G401.6 (cell line): ENCODE data around the gene HLA-F.

Experiments
- FAIRE-seq: peaks from 2 replicates; lab custom pipeline; 2012; peaks lifted over from hg19 to GRCh38; lab: Jason Lieb, UNC

HLA-F gene

DNA sequence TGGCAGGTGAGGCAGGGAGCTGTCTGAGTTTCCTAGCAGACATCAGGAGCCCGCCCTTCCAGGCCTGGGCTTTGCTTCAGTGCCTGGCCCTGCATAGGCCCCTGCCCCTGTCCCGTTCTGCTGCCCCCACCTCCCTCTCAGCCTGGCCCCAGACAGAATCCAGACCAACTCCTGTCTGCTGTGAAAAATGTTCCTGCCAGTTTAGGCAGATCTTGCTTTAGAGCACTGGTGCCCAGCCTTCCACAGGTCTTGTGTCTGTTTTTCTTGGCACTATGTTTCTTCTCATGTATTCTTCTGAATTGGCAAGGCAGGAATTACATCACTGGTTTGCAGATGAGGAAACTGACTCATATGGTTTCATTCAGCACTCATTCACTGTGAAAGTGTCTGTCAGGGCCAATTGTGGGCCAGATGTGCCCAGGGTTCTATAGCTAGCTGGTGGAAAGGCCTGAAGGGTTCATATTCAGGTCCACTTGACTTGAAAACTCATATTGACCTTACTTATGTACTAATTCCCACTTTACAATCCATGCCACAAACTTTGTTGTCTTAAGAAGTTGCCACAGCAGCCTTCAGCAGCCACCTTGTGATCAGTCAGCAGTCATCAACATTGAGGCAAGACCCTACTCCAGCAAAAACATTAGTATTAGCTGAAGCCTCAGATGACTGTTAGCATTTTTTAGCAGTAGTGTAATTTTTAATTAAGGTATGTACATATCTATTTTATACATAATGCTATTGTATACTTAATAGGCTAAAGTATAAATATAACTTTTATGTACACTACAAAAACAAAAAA, 40.5 kb downstream of the HLA-F start:
- FAIRE-seq = no peak

DNA sequence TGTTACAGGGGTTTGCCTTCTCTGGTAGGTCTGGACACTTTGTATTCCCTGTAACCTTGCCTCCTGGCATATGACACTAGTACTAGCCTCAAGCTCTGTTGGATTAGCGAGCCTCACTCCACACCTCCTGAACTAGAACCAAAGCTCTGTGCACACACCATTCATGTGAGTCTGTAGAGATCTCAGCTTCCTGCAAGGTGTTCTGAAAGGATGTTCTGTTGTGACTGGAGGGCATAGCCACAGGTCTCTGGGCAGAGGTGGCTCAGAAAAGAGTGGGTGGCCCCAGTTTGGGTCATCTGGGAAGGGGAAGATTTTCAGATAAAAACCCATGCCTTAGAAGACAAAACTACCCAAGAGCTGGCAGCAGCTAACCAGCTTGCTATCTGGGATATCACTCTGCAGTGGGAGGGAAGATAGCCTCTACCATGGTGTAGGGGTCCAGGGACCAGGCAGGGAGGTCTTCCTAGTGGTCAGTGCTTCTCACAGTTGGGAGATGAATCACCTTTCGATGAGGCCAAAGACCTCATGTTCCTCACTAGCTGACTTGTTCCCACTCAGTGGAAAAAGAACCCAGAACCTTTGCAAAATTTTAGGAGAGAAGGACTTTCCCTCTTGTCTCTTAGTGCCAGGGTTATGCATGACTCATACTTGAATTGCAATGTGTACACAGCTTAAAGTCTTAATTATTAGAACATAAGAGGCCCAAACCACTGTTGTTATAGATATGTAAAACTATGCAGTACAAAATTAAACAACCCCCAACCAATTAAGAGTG, 41.4 kb downstream of the HLA-F start:
- no peak for FAIRE-seq

DNA sequence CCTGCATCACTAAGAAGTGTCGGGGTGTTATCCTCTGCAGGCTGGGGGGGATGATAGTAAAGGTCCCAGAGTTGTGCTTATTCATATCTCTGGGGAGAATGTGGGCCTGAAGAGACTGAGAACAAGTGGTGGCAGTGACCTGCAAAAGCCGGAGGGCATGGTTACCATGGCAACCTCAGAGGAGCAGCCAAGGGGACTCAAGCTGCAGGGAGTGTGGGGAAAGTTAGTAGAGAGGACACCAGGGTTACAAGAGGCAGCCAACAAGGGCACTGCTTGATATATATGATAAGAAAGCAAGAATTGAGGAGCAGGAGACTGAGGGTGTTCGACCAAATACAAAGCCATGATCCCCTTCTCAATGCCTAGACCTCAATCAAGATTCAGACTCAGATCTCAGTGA, 46.1 kb downstream of the HLA-F start:
- no peak for FAIRE-seq

DNA sequence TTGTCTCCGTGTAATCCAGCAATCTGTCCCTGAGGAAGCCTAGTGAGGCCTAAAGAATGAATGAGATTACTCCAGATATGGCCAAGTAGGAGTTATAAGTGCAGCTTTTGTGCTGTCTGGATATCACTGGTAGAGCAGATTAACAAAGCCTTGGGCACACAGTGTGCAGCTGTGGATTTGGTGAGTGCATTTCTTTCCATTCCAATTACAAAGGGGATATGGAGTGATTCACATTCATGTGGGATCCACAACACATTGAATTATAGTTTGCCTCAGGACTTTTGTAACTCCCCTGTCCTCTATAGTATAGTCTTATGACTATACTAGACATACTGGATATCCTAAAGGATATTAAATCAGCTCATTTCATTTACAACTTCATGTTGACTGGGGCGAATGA, 47.1 kb downstream of the HLA-F start:
- FAIRE-seq = no peak

DNA sequence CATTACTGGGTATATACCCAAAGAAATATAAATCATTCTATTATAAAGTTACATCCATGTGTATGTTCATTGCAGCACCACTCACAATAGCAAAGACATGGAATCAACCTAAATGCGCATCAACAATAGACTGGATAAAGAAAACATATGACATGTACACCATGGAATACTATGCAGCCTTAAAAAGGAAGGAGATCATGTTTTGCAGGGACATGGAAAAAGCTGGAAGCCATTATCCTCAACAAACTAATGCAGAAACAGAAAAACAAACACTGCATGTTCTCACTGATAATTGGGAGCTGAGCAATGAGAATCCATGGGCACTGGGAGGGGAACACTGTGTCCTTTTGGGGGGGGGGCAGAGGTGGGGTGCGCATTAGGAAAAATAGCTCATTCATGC, 53.5 kb downstream of the HLA-F start:
- FAIRE-seq = no peak
